HepG2 (cell line): ENCODE results near the gene SLC20A1. TPM values are rescaled to one million over a fixed set of nuclear protein-coding genes. Genes with fewer than 3 reads are reported as not detected.

ENCODE experiments used
- BRD4 ChIP-seq: sonication (generic); formaldehyde crosslinking; IDR thresholded peaks from 2 replicates; pipeline ENCODE4 v1.4.0; 2020; ENCODE audit warnings: missing genetic modification reagents
- FOXM1 ChIP-seq: sonication (generic); formaldehyde crosslinking; IDR thresholded peaks from 2 replicates; pipeline ENCODE4 v1.5.0; 2020; ENCODE audit warnings: missing genetic modification reagents
- HNRNPK ChIP-seq: fragments of 200-400 bp; formaldehyde crosslinking; IDR thresholded peaks from 2 replicates; pipeline ENCODE4 v1.6.1; 2018; ENCODE audit warnings: low read length, low read depth, moderate library complexity, mild to moderate bottlenecking; ENCODE audit not compliant: poor library complexity, severe bottlenecking
- IKZF4 ChIP-seq: sonication (generic); formaldehyde crosslinking; IDR thresholded peaks from 2 replicates; pipeline ENCODE4 v1.5.1; 2020; ENCODE audit warnings: borderline replicate concordance, mild to moderate bottlenecking, low read depth, missing genetic modification reagents; ENCODE audit errors: not compliant biosample characterization
- MEIS2 ChIP-seq: sonication (generic); formaldehyde crosslinking; IDR thresholded peaks from 2 replicates; pipeline ENCODE4 v1.9.0; 2021; ENCODE audit warnings: mild to moderate bottlenecking, missing genetic modification reagents
- PCBP2 ChIP-seq: fragments of 200-400 bp; formaldehyde crosslinking; optimal IDR thresholded peaks from 2 replicates; pipeline ENCODE3; 2018; ENCODE audit warnings: low read length, low read depth; ENCODE audit not compliant: poor library complexity, severe bottlenecking
- POLR2A ChIP-seq, 2 experiments: IDR thresholded peaks; 2 replicates each; pipeline ENCODE4 v1.6.1; 2011; ENCODE audit warnings: low read depth in 2 of 2, low read length in 2 of 2, mild to moderate bottlenecking in 1 of 2, moderate library complexity in 1 of 2; ENCODE audit not compliant: insufficient read depth in 1 of 2
- RFXANK ChIP-seq: IDR thresholded peaks from 2 replicates; pipeline ENCODE4 v1.6.1; 2016
- SKI ChIP-seq: fragments of 450-650 bp; IDR thresholded peaks from one replicate; pipeline ENCODE4 v1.6.1; 2018; ENCODE audit warnings: mild to moderate bottlenecking; ENCODE audit not compliant: partially characterized antibody
- THAP7 ChIP-seq: sonication (generic); formaldehyde crosslinking; IDR thresholded peaks from 2 replicates; pipeline ENCODE4 v1.8.1; 2023; ENCODE audit warnings: mild to moderate bottlenecking, missing genetic modification reagents
- U2AF1 ChIP-seq: fragments of 200-400 bp; formaldehyde crosslinking; optimal IDR thresholded peaks from 2 replicates; pipeline ENCODE3; 2017; ENCODE audit warnings: mild to moderate bottlenecking, low read depth, low read length
- YEATS4 ChIP-seq: sonication (generic); formaldehyde crosslinking; IDR thresholded peaks from 2 replicates; pipeline ENCODE4 v1.4.0; 2020; ENCODE audit warnings: missing genetic modification reagents, borderline replicate concordance
- ZBTB46 ChIP-seq: sonication (generic); formaldehyde crosslinking; IDR thresholded peaks from 2 replicates; pipeline ENCODE4 v1.4.0; 2020; ENCODE audit warnings: mild to moderate bottlenecking, missing genetic modification reagents, borderline replicate concordance
- ZFAT ChIP-seq: sonication (generic); formaldehyde crosslinking; conservative IDR thresholded peaks from 2 replicates; pipeline ENCODE4 v1.8.1; 2023; ENCODE audit warnings: missing genetic modification reagents, inconsistent platforms
- ZNF10 ChIP-seq: sonication (generic); formaldehyde crosslinking; IDR thresholded peaks from 2 replicates; pipeline ENCODE4 v1.4.0; 2020; ENCODE audit warnings: mild to moderate bottlenecking, low read depth, missing genetic modification reagents, borderline replicate concordance
- ZNF331 ChIP-seq: sonication (generic); formaldehyde crosslinking; IDR thresholded peaks from 2 replicates; pipeline ENCODE4 v1.4.0; 2020; ENCODE audit warnings: missing genetic modification reagents
- ZNF335 ChIP-seq: sonication (generic); formaldehyde crosslinking; IDR thresholded peaks from 2 replicates; pipeline ENCODE4 v1.4.0; 2020; ENCODE audit warnings: missing genetic modification reagents
- ZNF543 ChIP-seq: sonication (generic); formaldehyde crosslinking; IDR thresholded peaks from 2 replicates; pipeline ENCODE4 v1.4.0; 2020; ENCODE audit warnings: mild to moderate bottlenecking, missing genetic modification reagents
- ZXDC ChIP-seq: sonication (generic); formaldehyde crosslinking; IDR thresholded peaks from 2 replicates; pipeline ENCODE4 v1.5.0; 2020; ENCODE audit warnings: mild to moderate bottlenecking, missing genetic modification reagents
- polyA plus RNA-seq, 8 experiments: library from polyadenylated mRNA; depleted of rRNA in 3 of 8; stranded (reverse) in 7 of 8; unstranded in 1 of 8; fragments of >200 nt; fragmentation: Illumina TruSeq in 4 of 8; extraction: Trizol in 4 of 8; gene quantifications; 2 replicates each; pipeline versions ENCODE4 v1.2.1 to v1.2.3, GENCODE V29; 2011 to 2016; ENCODE audit warnings: low read depth in 4 of 8, missing spikeins in 1 of 8, mixed read lengths in 1 of 8; ENCODE audit not compliant: insufficient read depth in 1 of 8
- total RNA-seq, 5 experiments: library from RNA; depleted of rRNA; stranded (reverse); fragments of >200 nt; fragmentation: Illumina TruSeq; extraction: Trizol; gene quantifications; 2 replicates each; pipeline ENCODE4 v1.2.3, GENCODE V29; 2016; ENCODE audit warnings: low read depth in 1 of 5
- TF ChIP-seq, protein P1 (sequence below): sonication (generic); formaldehyde crosslinking; conservative IDR thresholded peaks from 2 replicates; pipeline ENCODE4 v1.8.0; 2022; ENCODE audit warnings: low read depth, missing genetic modification reagents
- TF ChIP-seq, protein P2 (sequence below): sonication (generic); formaldehyde crosslinking; IDR thresholded peaks from 2 replicates; pipeline ENCODE4 v1.8.0; 2023; ENCODE audit warnings: mild to moderate bottlenecking, missing genetic modification reagents

Gene SLC20A1
- total and polyA plus RNA-seq, 2 of the 13 experiments (the other 11 are each of a cell fraction or from before 2014, with no cell fraction given) = 54.0 to 85.9 TPM

GRCh38 chr2:112644155-112644932, 1.4 kb upstream of the SLC20A1 start (continued):
- peak; percentile 9 to 45; a peak in 1 of 4 replicates for TF ChIP-seq POLR2A (IDR thresholded peaks at IDR 0.05; ENCODE audit: insufficient read depth in 1 of 2, low read depth in 2 of 2, low read length in 2 of 2)
- 0 out of 2 replicates have a peak, but pooled peaks have one; percentile 73 for TF ChIP-seq ZBTB46 (CRISPR knock-in tag)
- TF ChIP-seq MEIS2 (CRISPR knock-in tag) = peak; percentile 36; the same call in 1 of the 2 replicates
- TF ChIP-seq FOXM1 = no peak
- TF ChIP-seq U2AF1 = no peak
- peak; percentile 78 for TF ChIP-seq SKI
- TF ChIP-seq, protein P1, sequence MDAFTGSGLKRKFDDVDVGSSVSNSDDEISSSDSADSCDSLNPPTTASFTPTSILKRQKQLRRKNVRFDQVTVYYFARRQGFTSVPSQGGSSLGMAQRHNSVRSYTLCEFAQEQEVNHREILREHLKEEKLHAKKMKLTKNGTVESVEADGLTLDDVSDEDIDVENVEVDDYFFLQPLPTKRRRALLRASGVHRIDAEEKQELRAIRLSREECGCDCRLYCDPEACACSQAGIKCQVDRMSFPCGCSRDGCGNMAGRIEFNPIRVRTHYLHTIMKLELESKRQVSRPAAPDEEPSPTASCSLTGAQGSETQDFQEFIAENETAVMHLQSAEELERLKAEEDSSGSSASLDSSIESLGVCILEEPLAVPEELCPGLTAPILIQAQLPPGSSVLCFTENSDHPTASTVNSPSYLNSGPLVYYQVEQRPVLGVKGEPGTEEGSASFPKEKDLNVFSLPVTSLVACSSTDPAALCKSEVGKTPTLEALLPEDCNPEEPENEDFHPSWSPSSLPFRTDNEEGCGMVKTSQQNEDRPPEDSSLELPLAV (CRISPR knock-in tag) = no peak
- TF ChIP-seq ZFAT (CRISPR knock-in tag) = no peak
- TF ChIP-seq RFXANK (CRISPR knock-in tag) = no peak
- TF ChIP-seq PCBP2 = no peak
- no peak for TF ChIP-seq ZNF10 (CRISPR knock-in tag)
- no peak for TF ChIP-seq IKZF4 (CRISPR knock-in tag)
- no peak for TF ChIP-seq ZXDC (CRISPR knock-in tag)
- TF ChIP-seq, protein P2, sequence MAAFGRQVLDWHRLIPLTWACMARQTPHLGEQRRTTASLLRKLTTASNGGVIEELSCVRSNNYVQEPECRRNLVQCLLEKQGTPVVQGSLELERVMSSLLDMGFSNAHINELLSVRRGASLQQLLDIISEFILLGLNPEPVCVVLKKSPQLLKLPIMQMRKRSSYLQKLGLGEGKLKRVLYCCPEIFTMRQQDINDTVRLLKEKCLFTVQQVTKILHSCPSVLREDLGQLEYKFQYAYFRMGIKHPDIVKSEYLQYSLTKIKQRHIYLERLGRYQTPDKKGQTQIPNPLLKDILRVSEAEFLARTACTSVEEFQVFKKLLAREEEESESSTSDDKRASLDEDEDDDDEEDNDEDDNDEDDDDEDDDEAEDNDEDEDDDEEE (CRISPR knock-in tag) = no peak
- no peak for TF ChIP-seq THAP7 (CRISPR knock-in tag)
- no peak for TF ChIP-seq ZNF543 (CRISPR knock-in tag)
- no peak for TF ChIP-seq BRD4 (CRISPR knock-in tag)
- TF ChIP-seq HNRNPK = no peak
- TF ChIP-seq ZNF331 (CRISPR knock-in tag) = peak; percentile 66; the same call in 1 of the 2 replicates
- no peak; the same call in 1 of the 2 replicates for TF ChIP-seq ZNF335 (CRISPR knock-in tag)
- no peak for TF ChIP-seq YEATS4 (CRISPR knock-in tag)
